Astrocyte (in vitro differentiated cells and primary cell): ENCODE results near the gene PPP1R8. TPM values are rescaled to one million over a fixed set of nuclear protein-coding genes. Genes with fewer than 3 reads are reported as not detected.

ENCODE experiments used
- DNase-seq: peaks from one replicate; pipeline ENCODE4 v3.0.0-alpha.2; 2010; ENCODE audit warnings: low read depth
- FAIRE-seq: peaks from 2 replicates; lab custom pipeline; 2011; peaks lifted over from hg19 to GRCh38; lab: Jason Lieb, UNC
- H2AFZ ChIP-seq: 2 replicates; pipeline ENCODE4 v1.6.0; 2012; ENCODE audit warnings: low read depth, low read length, inconsistent platforms
- H3K27ac ChIP-seq: 2 replicates; pipeline ENCODE4 v1.5.1; 2011; ENCODE audit warnings: low read depth, low read length, inconsistent platforms
- H3K27me3 ChIP-seq: 2 replicates; pipeline ENCODE4 v1.6.0; 2011; ENCODE audit warnings: low read length, inconsistent platforms; ENCODE audit not compliant: insufficient read depth
- H3K36me3 ChIP-seq: 2 replicates; pipeline ENCODE4 v1.5.1; 2011; ENCODE audit warnings: low read length, inconsistent platforms; ENCODE audit not compliant: insufficient read depth
- H3K4me1 ChIP-seq: 2 replicates; pipeline ENCODE4 v1.5.1; 2011; ENCODE audit warnings: low read length, inconsistent platforms; ENCODE audit not compliant: insufficient read depth
- H3K4me2 ChIP-seq: 2 replicates; pipeline ENCODE4 v1.6.0; 2012; ENCODE audit warnings: low read length, inconsistent platforms
- H3K4me3 ChIP-seq: 2 replicates; pipeline ENCODE4 v1.5.1; 2011; ENCODE audit warnings: low read depth, mild to moderate bottlenecking, low read length, inconsistent platforms; ENCODE audit not compliant: insufficient read depth
- H3K79me2 ChIP-seq: 2 replicates; pipeline ENCODE4 v1.6.0; 2012; ENCODE audit warnings: mild to moderate bottlenecking, low read length, inconsistent platforms; ENCODE audit not compliant: insufficient read depth
- H3K9ac ChIP-seq: 2 replicates; pipeline ENCODE4 v1.6.0; 2012; ENCODE audit warnings: mild to moderate bottlenecking, low read length, inconsistent platforms
- H3K9me3 ChIP-seq: 2 replicates; pipeline ENCODE4 v1.5.1; 2012; ENCODE audit warnings: low read depth, mild to moderate bottlenecking, low read length, inconsistent platforms; ENCODE audit not compliant: insufficient read depth
- H4K20me1 ChIP-seq: 2 replicates; pipeline ENCODE4 v1.6.0; 2012; ENCODE audit warnings: low read length, inconsistent platforms; ENCODE audit not compliant: insufficient read depth
- H3K27ac Mint-ChIP-seq: one replicate; pipeline ENCODE4 v1.8.0; 2021; ENCODE audit warnings: mild to moderate bottlenecking, mixed read lengths; ENCODE audit not compliant: unreplicated experiment
- H3K27me3 Mint-ChIP-seq: one replicate; pipeline ENCODE4 v1.8.0; 2021; ENCODE audit warnings: low read depth, mixed read lengths; ENCODE audit not compliant: unreplicated experiment
- H3K36me3 Mint-ChIP-seq: one replicate; pipeline ENCODE4 v1.8.0; 2021; ENCODE audit warnings: low read depth, mixed read lengths; ENCODE audit not compliant: unreplicated experiment
- H3K4me1 Mint-ChIP-seq: one replicate; pipeline ENCODE4 v1.8.0; 2021; ENCODE audit warnings: low read depth, mixed read lengths; ENCODE audit not compliant: unreplicated experiment
- H3K4me3 Mint-ChIP-seq: one replicate; pipeline ENCODE4 v1.8.0; 2021; ENCODE audit warnings: mild to moderate bottlenecking, moderate library complexity, mixed read lengths; ENCODE audit not compliant: unreplicated experiment
- H3K9me3 Mint-ChIP-seq: one replicate; pipeline ENCODE4 v1.8.0; 2021; ENCODE audit warnings: mild to moderate bottlenecking, mixed read lengths; ENCODE audit not compliant: unreplicated experiment
- EZH2 ChIP-seq: IDR thresholded peaks from 2 replicates; pipeline ENCODE4 v1.6.1; 2012; ENCODE audit warnings: mild to moderate bottlenecking, low read length, inconsistent platforms; ENCODE audit not compliant: insufficient read depth
- total RNA-seq: library from RNA; stranded (reverse); gene quantifications from 2 replicates; pipeline ENCODE4 v1.2.1, GENCODE V29; 2021
- TF ChIP-seq, protein P1 (sequence below): IDR thresholded peaks from 2 replicates; pipeline ENCODE4 v1.5.1; 2011; ENCODE audit warnings: low read depth, mild to moderate bottlenecking, inconsistent platforms, low read length, moderate library complexity; ENCODE audit not compliant: insufficient read depth

The PPP1R8 gene
- total RNA-seq, 1 donor from 2014 or later: 35.6 TPM

DNA sequence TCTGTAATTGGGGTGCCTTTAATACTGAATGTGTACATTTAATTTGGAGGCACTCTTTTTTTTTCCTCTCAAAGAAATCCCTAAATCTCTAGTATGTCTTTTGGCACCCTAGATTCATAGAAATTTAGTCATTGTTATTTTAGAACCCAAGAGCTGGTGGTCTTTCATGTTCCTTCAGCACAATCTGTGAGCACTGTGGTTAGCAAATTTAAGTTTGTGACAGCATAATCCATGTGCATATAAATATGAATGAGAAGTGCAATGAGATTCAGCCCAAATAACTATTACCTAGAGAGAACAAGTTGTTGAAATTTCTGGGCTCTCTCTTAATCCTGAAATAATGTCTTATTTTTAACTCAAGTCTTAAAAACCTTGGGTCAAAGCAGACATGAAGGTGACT is 4.5 kb downstream of the PPP1R8 start:
- H3K4me3 Mint-ChIP-seq: no peak overlapping the region
- H3K4me1 Mint-ChIP-seq: peaks cover 17% of the 10 kb centered on the region
- H2AFZ ChIP-seq: no peak overlapping the region

DNA sequence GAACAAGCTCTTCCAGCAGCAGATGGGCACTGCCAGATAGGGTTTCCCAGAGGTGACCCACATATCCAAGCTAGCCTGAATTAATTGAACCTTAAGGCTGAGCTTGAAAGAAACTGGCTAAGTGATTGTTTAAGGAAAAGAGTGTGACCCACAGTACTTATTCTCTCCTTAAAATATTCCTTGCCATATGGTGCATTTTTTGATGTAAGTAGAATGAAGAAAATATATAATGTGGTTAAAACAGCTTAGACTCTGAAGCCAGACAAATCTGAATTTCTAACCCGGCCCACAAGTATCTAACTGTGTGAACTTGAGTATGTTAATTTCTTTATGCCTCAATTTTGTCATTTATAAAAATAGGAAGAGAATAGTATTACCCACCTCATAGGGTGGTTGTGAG is 4.9 kb downstream of the PPP1R8 start:
- Histone ChIP-seq H3K36me3 (peaks cover 31% of the 10 kb centered on the region), H3K27ac (no peak overlapping the region), H3K9me3 (no peaks in the 10 kb centered on the region), H3K27me3 (no peaks in the 10 kb centered on the region), H4K20me1 (peaks cover 56% of the 10 kb centered on the region), H3K4me1 (peaks cover 19% of the 10 kb centered on the region), H3K79me2 (peaks cover 94% of the 10 kb centered on the region), H2AFZ (no peak overlapping the region), H3K9ac (no peak overlapping the region), H3K4me3 (no peak overlapping the region), H3K4me2 (no peak overlapping the region)
- TF ChIP-seq, protein P1, sequence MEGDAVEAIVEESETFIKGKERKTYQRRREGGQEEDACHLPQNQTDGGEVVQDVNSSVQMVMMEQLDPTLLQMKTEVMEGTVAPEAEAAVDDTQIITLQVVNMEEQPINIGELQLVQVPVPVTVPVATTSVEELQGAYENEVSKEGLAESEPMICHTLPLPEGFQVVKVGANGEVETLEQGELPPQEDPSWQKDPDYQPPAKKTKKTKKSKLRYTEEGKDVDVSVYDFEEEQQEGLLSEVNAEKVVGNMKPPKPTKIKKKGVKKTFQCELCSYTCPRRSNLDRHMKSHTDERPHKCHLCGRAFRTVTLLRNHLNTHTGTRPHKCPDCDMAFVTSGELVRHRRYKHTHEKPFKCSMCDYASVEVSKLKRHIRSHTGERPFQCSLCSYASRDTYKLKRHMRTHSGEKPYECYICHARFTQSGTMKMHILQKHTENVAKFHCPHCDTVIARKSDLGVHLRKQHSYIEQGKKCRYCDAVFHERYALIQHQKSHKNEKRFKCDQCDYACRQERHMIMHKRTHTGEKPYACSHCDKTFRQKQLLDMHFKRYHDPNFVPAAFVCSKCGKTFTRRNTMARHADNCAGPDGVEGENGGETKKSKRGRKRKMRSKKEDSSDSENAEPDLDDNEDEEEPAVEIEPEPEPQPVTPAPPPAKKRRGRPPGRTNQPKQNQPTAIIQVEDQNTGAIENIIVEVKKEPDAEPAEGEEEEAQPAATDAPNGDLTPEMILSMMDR: no peak
- no peak for TF ChIP-seq EZH2
- peaks cover 2% of the 10 kb centered on the region for H3K36me3 Mint-ChIP-seq
- no peaks in the 10 kb centered on the region for H3K27me3 Mint-ChIP-seq
- H3K9me3 Mint-ChIP-seq: no peaks in the 10 kb centered on the region
- peaks cover 17% of the 10 kb centered on the region for H3K4me1 Mint-ChIP-seq
- H3K4me3 Mint-ChIP-seq: no peak overlapping the region
- DNase-seq (no peak), FAIRE-seq (no peak)
- H3K27ac Mint-ChIP-seq: peak overlapping the region; percentile 48

More for the DNA sequence above, 4.5 kb downstream of the PPP1R8 start:
- H3K27ac Mint-ChIP-seq: no peak overlapping the region
- no peak overlapping the region for H3K27ac ChIP-seq
- no peak overlapping the region for H3K4me3 ChIP-seq
- peaks cover 19% of the 10 kb centered on the region for H3K4me1 ChIP-seq
- H4K20me1 ChIP-seq: peaks cover 52% of the 10 kb centered on the region
- H3K27me3 Mint-ChIP-seq: no peaks in the 10 kb centered on the region
- H3K9me3 ChIP-seq: no peaks in the 10 kb centered on the region
- no peak for DNase-seq
- peaks cover 26% of the 10 kb centered on the region for H3K36me3 ChIP-seq
- FAIRE-seq: no peak
- TF ChIP-seq EZH2: no peak
- TF ChIP-seq, protein P1: no peak
- H3K79me2 ChIP-seq: peaks cover 89% of the 10 kb centered on the region
- H3K27me3 ChIP-seq: no peaks in the 10 kb centered on the region
- H3K9me3 Mint-ChIP-seq: no peaks in the 10 kb centered on the region
- H3K4me2 ChIP-seq: no peak overlapping the region
- peaks cover 2% of the 10 kb centered on the region for H3K36me3 Mint-ChIP-seq
- no peak overlapping the region for H3K9ac ChIP-seq

GRCh38 chr1:27849951-27850350 is 19.4 kb downstream of the PPP1R8 start:
- Histone ChIP-seq H4K20me1 (peaks cover 14% of the 10 kb centered on the region), H3K9me3 (no peaks in the 10 kb centered on the region), H3K4me1 (no peaks in the 10 kb centered on the region), H3K9ac (no peak overlapping the region), H3K27me3 (no peaks in the 10 kb centered on the region), H3K36me3 (peaks cover 23% of the 10 kb centered on the region), H3K4me2 (no peak overlapping the region), H2AFZ (no peak overlapping the region), H3K4me3 (no peak overlapping the region), H3K79me2 (peaks cover 3% of the 10 kb centered on the region), H3K27ac (no peak overlapping the region)
- no peak overlapping the region for H3K27ac Mint-ChIP-seq
- TF ChIP-seq EZH2: no peak
- TF ChIP-seq, protein P1: no peak
- no peaks in the 10 kb centered on the region for H3K4me1 Mint-ChIP-seq
- no peaks in the 10 kb centered on the region for H3K27me3 Mint-ChIP-seq
- no peak overlapping the region for H3K4me3 Mint-ChIP-seq
- peaks cover 27% of the 10 kb centered on the region for H3K36me3 Mint-ChIP-seq
- DNase-seq (no peak), FAIRE-seq (no peak)
- no peaks in the 10 kb centered on the region for H3K9me3 Mint-ChIP-seq
